ENCODE measurements around the gene DAAM1.

Gene DAAM1

DNA sequence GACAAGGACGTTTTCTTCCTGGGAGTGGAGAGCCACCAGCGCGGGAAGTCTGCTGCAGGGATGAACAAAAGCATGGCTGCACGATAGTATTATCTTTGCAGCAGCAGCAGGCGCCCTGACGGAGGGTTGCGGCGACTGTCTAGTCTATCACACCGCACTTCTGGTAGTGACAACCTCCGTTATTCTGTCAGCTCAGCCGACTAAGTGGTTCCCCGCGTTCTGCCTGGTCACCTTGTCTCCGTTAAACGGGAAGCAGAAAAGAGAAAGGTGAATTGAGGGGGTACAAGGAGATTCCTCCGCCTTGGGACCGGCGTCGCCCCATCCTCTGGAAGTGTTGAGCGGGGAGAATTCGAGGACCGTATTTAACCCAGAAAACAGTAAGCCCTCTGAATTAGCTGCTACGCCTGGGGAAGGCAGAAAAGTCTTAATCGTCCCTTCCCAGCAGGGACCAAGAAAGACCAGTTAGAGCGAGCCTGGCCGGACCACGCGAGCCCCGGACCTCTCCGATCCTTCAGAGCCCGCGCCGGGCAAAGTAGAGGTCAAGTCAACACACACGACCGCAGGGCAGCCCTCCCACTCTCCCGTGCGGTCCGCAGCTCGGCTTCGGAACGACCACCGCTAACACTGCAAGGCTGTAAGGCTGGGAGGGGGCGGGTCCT is 536 bp upstream of the DAAM1 start:
- peak in 1 of 2 donors; percentile 16 for DNase-seq (ENCODE audit: low read depth in 2 of 2)

GRCh38 chr14:59189091-59189785 is 771 bp downstream of the DAAM1 start:
- DNase-seq (ENCODE audit: low read depth in 2 of 2) = peak; percentile 17 to 27

- peak; percentile 59 to 78 for DNase-seq (ENCODE audit: low read depth in 2 of 2)
These were observed 1.4 kb downstream of the DAAM1 start for GRCh38 chr14:59189786-59190368.

DNA sequence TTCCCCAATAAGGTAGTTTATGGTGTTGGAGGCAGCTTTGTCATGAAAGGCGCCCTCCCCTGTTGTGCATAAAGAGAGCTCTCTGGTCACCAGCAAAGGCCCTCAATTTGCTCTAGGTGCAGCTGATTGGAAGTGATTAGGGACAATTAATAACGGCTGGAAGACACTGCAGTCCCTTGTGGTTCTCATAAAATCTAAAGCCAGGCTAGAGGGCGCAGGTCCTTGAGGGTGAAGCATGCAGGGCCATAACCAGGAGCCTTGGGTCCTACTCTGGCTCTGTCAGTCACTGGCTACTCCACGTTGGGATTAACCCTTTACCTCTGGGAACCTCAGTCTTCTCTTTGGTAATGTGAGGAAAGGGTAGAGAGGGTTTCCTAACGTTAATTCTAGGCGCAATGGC is 1.9 kb downstream of the DAAM1 start:
- no peak for DNase-seq (ENCODE audit: low read depth in 2 of 2)

- no peak for DNase-seq (ENCODE audit: low read depth in 2 of 2)
These were observed 7.4 kb downstream of the DAAM1 start for GRCh38 chr14:59195912-59196311.

GRCh38 chr14:59197695-59198262 is 9.3 kb downstream of the DAAM1 start:
- no peak for DNase-seq (ENCODE audit: low read depth in 2 of 2)

DNA sequence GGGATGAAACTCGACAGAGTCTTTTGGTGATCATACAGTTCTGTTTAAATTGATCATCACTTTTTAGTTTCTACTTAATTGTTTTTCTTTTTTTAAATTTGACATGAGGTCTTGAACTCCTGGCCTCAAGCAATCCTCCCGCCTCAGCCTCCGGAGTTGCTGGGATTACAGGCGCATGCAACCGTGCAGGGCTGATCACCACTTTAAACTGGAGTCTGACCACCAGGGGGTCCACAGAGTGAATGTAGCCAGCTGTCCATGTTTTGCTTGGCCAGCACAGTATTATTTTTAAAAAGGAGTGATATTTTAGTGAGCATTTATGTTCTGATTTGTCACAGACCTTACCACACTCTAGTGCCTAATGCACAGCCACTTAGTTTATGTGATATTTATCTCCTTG is 10.7 kb downstream of the DAAM1 start:
- DNase-seq (ENCODE audit: low read depth in 2 of 2) = no peak

DNA sequence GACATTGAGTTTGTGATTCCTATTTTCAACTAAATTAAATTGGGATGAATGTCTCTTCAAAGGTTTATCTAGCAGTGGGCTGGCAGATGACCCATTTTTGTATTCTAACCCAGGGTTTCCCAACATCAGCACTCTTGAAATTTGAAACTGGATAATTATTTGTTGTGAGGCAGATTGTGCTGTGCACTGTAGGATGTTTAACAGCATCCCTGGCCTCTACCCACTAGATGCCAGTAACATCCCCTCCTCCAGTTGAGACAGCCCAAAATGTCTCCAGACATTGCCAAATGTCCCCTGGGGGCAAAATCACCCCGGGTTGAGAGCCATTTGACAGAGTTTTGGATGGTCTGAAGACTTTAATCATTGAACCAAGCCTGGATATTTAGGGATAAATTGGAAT is 11.1 kb downstream of the DAAM1 start:
- no peak for DNase-seq (ENCODE audit: low read depth in 2 of 2)

- DNase-seq (ENCODE audit: low read depth in 2 of 2) = no peak
These were observed 11.7 kb downstream of the DAAM1 start for GRCh38 chr14:59200195-59200594.

- DNase-seq (ENCODE audit: low read depth in 2 of 2) = no peak
These were observed 13.6 kb downstream of the DAAM1 start for GRCh38 chr14:59202031-59202430.

GRCh38 chr14:59204305-59204704 is 15.8 kb downstream of the DAAM1 start:
- DNase-seq (ENCODE audit: low read depth in 2 of 2) = no peak

DNA sequence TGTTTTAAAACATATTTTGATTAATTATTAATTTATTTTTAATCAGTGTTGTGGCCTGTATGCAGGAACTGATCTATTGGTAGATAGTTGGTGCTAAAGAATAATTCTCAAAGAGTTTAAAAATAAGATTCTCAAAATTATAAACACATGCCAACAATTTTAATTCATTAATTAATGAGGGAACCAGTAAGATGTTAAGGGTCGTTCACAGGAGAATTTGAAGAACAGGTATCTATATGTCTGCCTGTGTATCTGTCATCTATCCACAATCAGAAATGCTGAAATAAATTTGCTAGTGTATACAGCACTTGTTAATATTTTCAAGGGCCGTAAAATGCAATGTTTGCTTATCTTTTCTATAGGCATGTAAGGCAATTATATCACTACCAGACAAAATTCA is 18.4 kb downstream of the DAAM1 start:
- DNase-seq (ENCODE audit: low read depth in 2 of 2) = no peak

- no peak for DNase-seq (ENCODE audit: low read depth in 2 of 2)
These were observed 19.1 kb downstream of the DAAM1 start for GRCh38 chr14:59207506-59207933.

- no peak for DNase-seq (ENCODE audit: low read depth in 2 of 2)
These were observed 19.9 kb downstream of the DAAM1 start for GRCh38 chr14:59208224-59208814.

DNA sequence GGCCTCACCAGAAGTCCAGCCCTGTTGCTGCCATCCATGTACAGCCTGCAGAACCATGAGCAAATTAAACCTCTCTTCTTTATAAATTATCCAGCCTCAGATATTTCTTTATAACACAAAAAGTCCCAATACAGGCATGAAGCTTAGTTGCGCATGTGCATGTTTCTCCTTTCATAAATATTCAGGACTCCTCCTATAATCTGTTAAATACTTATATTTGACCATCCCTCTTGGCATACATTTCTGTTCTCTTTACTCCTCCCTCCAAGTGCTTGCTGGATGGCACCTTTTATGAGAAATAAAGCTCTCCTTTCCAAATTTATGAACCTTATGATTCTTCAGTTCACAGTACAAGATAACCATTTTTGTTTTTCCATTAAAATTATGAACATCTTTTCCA is 20.5 kb downstream of the DAAM1 start:
- no peak for DNase-seq (ENCODE audit: low read depth in 2 of 2)

GRCh38 chr14:59210621-59211020 is 22.2 kb downstream of the DAAM1 start:
- no peak for DNase-seq (ENCODE audit: low read depth in 2 of 2)

DNA sequence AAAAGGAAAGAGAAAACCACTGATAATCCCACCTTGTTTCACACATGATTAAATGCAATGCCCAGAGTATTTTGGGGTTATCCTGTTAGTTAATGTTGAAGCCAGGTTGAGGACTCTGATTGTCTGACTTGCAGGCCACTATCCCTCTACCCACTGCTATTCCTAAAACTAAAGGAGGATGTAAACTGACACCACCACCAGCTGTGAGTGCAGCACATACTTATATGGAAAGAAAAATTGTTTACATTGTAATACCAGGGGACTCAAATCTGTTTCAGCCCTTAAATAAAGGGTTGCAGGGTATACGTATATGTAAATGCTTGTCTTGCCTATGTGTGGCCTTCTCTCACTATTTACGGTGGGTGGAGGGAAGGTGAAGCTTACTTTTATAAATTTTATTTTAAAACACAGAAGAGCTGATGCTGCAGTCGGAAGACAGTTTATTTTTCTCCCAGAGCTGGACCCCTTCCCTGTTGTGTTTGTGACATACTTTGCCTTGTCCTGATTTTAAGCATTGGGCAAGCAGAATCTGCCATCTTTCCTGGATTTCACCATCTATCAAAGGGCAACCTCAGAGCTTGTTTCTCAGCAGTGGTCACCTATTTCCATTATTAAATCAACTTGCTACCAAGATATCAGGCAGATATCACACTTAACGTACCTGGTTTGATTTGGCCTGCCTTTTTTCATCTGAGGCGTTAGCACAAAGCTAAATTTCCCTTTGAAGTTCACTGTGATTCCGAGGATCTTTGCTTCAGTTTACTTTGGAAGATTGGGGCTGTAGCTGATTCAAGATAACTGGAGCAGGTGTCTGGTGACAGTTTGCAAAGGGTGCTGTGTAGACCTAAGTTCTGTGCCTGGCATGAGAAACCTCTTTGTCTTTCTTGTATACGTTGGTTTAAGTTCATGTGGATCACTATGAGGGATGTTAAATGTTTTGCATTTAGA is 25.2 kb downstream of the DAAM1 start:
- DNase-seq (ENCODE audit: low read depth in 2 of 2) = no peak

DNA sequence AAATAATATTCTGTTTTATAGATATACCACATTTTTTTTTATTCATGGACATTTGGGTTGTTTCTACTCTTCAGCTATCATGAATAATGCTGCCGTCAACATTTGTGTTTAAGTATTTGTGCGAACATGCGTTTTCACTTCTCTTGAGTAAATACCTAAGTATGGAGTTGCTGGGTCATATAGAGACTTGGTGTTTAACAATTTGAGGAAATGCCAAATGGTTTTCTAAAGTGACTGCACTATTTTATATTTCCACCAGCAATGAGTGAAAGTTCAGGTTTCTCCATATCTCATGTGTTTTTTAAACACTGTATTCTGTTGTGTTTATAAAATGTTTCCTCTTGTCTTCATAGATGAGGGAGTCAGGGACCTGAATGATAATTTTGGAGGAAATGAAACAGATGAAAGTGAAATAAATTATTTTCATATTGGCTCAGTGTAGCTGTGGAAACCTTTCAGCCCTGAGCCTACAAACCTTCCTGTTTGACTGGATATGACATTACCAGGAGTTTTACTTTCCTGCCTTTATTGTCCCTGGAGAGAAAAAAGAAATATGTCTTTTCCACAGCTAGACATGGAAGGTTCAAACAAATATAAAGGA is 26.3 kb downstream of the DAAM1 start:
- no peak for DNase-seq (ENCODE audit: low read depth in 2 of 2)

- no peak for DNase-seq (ENCODE audit: low read depth in 2 of 2)
These were observed 26.9 kb downstream of the DAAM1 start for GRCh38 chr14:59215322-59215721.

GRCh38 chr14:59215757-59216156 is 27.3 kb downstream of the DAAM1 start:
- no peak for DNase-seq (ENCODE audit: low read depth in 2 of 2)

DNA sequence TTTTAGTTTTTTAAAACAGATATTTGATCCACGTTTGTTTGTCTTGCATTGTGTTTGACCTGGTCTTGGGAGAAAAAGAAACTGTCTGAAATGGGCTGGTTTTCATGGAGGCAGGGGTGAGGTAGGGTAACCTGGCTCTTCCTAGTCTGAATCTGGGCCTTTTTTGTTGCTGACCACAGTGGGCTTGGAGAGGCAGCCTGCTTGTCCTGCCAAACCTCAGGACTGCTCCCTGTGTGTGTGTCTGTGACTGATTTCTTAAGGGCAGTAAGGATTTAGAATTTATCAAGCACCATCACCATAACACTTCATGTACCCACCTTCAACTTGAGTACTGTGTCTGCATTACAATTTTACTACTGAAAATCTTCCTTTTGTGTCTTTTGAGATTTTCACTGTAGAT is 28.5 kb downstream of the DAAM1 start:
- DNase-seq (ENCODE audit: low read depth in 2 of 2) = no peak
